Stimulated activated CD4-positive, alpha-beta T cell treated with anti-CD3 and anti-CD28 coated beads, Interleukin-12 subunit alpha, Interleukin-12 subunit beta, amount 100 ng/mL, for 4 hours (primary cell): ENCODE measurements around the gene MYL5.

Experiments
- DNase-seq: peaks from one replicate; pipeline ENCODE4 v3.0.0-alpha.2; 2020

MYL5 gene

DNA sequence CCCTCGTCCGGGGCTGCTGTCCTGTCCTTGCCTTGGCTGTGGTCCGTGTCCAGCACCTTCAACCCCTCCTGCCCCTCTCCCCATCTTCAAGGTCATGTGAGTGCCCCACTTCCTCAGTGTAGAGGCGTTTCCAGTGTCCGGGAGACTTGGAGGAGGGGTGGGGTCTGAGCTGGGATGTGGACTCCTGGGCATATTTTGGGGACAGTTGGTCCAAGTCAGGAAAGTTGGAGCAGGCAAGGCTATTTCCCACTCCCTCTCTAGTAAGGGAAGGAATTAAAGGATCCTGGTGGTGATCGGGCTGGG lies 34.2 kb downstream of the MYL5 start:
- DNase-seq: no peak

DNA sequence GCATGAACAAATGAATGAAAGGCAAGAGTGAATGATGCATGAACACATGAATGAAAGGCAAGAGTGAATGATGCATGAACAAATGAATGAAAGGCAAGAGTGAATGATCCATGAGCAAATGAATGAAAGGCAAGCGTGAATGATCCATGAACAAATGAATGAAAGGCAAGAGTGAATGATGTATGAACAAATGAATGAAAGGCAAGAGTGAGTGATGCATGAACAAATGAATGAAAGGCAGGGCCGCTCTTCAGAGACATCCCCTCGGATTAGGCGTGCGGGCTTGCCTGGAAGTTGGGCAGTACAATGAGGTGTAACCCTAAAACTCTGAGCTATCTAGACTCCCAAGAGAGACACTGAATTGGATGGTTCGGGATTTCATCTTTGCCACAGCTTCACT lies 35.0 kb downstream of the MYL5 start:
- DNase-seq: no peak

DNA sequence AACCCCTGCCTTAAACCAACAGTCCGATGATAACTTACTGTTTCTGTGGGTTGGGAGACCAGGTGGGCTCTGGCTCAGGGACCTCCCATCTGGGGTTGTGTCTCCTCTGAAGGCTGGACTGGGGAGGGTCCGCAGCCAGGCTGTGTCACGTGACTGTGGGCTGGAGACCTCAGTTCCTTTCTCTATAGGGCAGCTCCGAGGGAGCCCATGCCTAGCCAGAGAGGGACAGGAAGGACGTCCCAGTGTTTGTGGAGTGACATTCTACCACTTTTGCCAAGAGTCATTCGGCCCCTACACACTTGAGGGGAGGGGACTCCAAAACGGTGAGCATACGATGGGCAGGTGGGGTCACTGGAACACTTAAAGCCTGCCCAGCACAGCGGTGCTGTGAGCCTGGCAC lies 35.8 kb downstream of the MYL5 start:
- no peak for DNase-seq

- DNase-seq: no peak
These were observed 36.6 kb downstream of the MYL5 start for GRCh38 chr4:710916-711315.

GRCh38 chr4:712093-712492 lies 37.8 kb downstream of the MYL5 start:
- no peak for DNase-seq

- DNase-seq: no peak
These were observed 38.7 kb downstream of the MYL5 start for GRCh38 chr4:712916-713632.

DNA sequence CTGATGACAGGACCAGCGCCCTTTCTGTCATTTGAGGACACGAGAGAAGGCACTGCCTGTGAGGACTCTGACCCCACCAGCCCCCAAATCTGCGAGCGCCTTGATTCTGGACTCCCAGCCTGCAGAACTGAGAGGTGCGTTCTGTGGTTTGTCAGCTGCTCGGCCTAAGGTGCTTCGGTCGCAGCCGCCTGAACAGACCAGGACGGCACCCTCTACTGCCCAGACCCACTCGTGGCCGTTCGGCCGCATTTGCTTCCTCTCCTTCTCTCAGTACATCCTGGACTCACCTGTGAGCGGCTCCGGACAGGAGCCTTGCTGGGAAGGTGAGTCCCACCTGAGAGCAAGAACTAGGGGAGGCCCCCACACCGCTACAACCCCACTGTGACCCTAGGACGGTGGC lies 39.7 kb downstream of the MYL5 start:
- DNase-seq: no peak

DNA sequence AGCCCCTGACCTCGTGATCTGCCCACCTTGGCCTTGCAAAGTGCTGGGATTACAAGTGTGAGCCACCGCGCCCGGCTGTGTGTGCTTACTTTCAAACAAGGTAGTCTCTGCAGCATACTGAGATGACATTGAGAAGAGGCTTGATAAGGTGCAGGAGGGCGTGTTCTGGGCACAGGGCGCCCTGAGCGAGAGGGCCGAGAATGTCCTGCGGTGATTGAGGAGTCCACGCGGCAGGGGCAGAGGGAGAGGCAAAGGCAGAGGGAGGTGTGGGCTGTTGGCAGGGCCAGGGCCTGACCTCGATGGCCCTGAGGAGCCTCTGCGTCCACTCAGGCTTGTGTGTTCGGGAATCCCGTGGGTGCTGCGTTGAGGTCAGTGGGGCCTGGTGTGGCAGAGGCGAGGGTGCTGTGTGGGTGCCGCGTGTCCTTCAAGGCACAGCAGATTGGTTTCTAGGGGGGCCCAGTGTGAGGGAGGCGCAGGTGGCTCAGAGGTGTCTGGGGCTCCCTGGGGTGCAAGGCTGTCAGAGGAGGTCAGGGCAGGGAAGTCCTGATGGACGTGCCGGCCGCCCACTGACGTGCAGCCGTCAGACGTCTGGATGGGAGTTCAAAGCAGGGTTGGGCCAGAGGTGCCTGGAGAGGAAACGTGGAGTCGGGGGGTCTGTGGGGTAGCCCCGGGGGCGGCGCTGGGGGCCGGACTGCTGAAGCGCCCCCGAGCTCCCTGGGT lies 43.4 kb downstream of the MYL5 start:
- no peak for DNase-seq

GRCh38 chr4:718460-718859 lies 44.1 kb downstream of the MYL5 start:
- DNase-seq: no peak

DNA sequence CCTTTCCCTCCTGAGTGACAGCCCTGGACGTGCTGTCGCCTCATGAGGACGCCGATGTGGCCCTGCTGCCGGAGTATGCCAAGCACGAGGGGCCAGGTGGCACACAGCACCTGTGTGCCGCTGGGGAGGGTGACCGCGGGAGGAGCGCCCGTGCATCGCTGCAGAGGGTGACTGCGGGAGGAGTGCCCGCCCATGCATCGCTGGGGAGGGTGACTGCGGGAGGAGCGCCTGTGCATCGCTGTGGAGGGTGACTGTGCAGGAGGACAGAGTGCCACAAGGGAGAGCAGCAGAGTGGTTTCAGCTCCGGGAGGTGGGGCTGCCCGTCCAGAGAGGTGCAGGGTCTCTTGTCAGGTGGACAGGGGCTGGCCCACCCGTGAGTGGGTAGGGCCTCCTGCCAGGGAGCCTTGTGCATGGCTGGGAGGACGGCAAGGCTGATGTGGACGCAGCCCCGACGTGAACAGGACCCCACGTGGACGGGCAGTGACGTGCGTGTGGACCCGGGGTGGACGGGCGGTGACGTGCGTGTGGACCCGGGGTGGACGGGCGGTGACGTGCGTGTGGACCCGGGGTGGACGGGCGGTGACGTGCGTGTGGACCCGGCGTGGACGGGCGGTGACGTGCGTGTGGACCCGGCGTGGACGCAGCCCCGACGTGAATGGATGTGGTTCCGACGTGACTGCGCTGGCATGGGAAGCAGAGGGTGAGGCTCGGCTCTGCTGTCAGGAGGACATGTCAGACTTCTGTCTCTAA lies 45.9 kb downstream of the MYL5 start:
- no peak for DNase-seq

DNA sequence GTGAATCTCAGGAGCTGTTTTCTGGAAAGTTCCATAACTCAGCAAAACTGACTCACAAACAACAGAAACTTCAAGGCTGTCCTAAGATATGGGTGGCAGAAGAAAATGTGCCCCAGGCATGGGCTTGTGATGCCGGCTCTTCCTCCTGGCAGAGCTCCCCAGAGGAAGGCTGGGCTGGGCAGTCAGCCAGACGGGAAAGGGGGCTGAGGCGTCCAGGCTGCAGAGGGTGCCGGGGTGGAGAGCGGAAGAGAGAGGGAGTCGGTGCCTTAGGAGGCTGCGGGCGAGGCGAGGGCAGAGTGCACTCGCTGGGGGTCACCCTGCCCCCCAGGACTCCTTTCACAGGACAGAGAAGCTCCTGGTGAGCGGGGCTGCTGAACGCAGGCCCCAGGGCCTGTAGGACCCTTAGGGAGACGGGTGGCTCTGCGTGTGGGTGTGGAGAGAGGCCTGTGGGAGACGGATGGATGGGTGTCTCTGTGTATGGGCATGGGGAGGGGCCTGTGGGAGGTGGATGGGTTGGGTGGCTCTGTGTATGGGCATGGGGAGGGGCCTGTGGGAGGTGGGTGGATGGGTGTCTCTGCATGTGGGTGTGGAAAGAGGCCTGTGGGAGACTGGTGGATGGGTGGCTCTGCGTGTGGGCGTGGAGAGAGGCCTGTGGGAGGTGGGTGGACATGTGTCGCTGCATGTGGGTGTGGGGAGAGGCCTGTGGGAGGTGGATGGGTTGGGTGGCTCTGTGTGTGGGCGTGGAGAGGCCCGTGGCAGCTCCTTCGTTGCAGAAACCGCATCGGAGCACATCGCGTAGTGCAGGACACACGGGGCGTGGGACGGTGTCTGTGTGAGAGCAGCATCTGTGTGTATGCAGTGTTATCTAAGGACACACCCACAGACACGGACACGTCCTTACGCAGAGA lies 47.2 kb downstream of the MYL5 start:
- DNase-seq: no peak

DNA sequence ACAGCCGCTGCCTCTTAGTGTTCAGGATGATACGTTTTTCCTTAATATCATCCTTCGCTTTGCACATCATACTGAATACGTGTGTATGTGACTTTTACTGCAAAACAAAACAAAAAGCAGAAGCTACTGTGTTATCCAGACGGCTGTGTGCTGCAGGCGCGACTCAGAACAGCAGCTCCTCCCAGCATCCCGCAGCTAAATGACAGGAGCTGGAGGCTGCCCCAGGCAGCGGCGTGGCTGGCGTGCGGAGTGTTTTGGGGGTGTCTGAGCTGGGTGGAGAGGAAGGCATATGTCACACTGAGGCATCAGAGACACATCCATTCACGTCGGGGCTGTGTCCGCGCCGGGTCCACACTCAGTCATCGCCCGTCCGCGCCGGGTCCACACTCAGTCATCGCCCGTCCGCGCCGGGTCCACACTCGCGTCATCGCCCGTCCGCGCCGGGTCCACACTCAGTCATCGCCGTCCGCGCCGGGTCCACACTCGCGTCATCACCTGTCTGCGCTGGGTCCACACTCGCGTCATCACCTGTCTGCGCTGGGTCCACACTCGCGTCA lies 47.9 kb downstream of the MYL5 start:
- DNase-seq: no peak

DNA sequence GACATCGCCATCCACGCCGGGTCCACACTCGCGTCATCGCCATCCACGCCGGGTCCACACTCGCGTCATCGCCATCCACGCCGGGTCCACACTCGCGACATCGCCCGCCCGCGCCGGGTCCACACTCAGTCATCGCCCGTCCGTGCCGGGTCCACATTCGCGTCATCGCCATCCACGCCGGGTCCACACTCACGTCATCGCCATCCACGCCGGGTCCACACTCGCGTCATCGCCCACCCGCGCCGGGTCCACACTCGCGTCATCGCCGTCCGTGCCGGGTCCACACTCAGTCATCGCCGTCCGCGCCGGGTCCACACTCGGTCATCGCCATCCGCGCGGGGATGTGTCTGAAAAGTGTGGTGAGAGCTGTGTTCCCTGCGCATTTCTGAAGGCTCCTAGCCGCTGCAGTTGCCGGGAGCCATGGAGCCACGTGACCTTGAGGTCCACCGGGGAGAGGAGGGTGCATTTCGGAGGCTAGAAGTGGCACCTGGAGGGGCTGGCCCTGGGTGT lies 48.6 kb downstream of the MYL5 start:
- no peak for DNase-seq

- DNase-seq: no peak
These were observed 49.6 kb downstream of the MYL5 start for GRCh38 chr4:723751-724530.

DNA sequence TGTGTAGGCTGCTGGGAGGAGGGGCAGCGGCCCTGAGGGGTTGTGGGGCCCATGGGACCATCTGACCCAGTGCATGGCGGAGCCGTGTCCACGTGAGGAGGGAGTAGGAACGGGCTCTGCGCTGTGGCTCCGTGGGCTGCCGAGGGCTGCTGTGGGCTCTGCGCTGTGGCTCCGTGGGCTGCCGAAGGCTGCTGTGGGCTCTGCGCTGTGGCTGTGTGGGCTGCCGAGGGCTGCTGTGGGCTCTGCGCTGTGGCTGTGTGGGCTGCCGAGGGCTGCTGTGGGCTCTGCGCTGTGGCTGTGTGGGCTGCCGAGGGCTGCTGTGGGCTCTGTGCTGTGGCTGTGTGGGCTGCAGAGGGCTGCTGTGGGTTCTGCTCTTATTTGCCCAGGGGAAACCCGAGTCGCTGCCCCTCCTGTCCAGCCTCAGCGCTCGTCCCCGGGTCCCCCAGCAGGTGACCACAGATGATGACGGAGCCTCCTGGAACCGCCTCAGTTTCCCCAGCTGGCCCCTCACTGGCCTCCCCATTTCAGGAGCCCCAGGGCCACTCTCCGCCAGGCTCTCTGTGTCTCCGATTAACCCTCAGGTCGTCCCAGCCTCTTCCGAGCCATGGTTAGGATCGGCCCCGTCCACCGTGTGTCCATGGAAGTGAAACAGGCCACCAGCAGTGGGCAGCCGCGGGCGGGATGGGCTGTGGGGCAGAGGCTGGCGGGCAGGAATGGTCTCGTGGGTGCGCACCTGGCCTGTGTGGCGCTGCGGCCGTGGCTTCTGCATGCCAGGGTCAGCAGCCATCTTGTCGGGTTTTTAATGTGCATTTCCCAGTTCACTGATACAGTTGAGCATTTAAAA lies 51.3 kb downstream of the MYL5 start:
- DNase-seq: no peak

- DNase-seq: no peak
These were observed 52.0 kb downstream of the MYL5 start for GRCh38 chr4:726235-726787.

- DNase-seq: no peak
These were observed 52.5 kb downstream of the MYL5 start for GRCh38 chr4:726838-727237.

DNA sequence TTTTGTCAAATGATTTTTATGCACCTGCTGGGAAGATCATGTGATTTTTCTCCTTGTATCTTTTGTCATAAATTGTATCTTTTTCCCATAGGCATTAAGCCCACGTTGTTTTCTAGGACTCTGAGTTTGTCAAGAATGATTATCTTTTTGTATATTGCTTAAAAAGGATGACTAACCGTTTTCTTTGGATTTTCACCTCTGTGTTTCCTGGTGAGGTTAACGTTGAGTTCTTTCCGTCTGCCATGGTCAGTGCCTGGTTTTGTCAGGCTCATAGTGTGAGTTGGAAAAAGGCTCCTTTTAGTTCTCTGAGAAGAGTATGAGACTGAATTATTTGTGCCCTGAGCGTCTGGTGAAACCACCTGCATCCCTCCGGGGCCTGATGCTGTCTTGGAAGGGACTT lies 53.2 kb downstream of the MYL5 start:
- DNase-seq: no peak

- DNase-seq: no peak
These were observed 55.3 kb downstream of the MYL5 start for GRCh38 chr4:729336-730315.
